NOMO-1 (cell line): ENCODE data around the gene WDR54.

Experiments used
- DNase-seq, 2 experiments: peaks; one replicate each; lab custom pipeline; 2025; ENCODE audit not compliant: unreplicated experiment in 2 of 2; lab: John Stamatoyannopoulos, UW

WDR54 gene

GRCh38 chr2:74421221-74421870 is at the start of gene WDR54, which contains the start of gene C2orf81:
WDR54 (plus strand) TSS chr2:74421730; CDS start chr2:74422154, 424 bp downstream.
C2orf81 (minus strand) TSS chr2:74421619; CDS start chr2:74421560, 59 bp downstream.
- peak; percentile 89 to 95 for DNase-seq

GRCh38 chr2:74372674-74373073 is 48.9 kb upstream of the WDR54 start:
- no peak for DNase-seq

GRCh38 chr2:74373221-74373676 is 48.3 kb upstream of the WDR54 start:
- DNase-seq = no peak

GRCh38 chr2:74373985-74374384 is 47.5 kb upstream of the WDR54 start:
- no peak for DNase-seq

- DNase-seq = no peak
These were observed 46.9 kb upstream of the WDR54 start for GRCh38 chr2:74374509-74375205.

GRCh38 chr2:74375838-74376237 is 45.7 kb upstream of the WDR54 start:
- no peak for DNase-seq

- no peak for DNase-seq
These were observed 43.5 kb upstream of the WDR54 start for GRCh38 chr2:74378007-74378406.

- no peak for DNase-seq
These were observed 41.4 kb upstream of the WDR54 start, which contains the start of gene DCTN1 for GRCh38 chr2:74379851-74380789. DCTN1 (minus strand) TSS chr2:74380311; CDS start chr2:74380037, 274 bp downstream.

- DNase-seq = no peak
These were observed 39.8 kb upstream of the WDR54 start for GRCh38 chr2:74381751-74382150.

GRCh38 chr2:74383254-74383653 is 38.3 kb upstream of the WDR54 start:
- no peak for DNase-seq

- DNase-seq = no peak
These were observed 37.5 kb upstream of the WDR54 start for GRCh38 chr2:74384051-74384450.

- no peak for DNase-seq
These were observed 36.1 kb upstream of the WDR54 start for GRCh38 chr2:74385396-74385795.

- DNase-seq = no peak
These were observed 34.2 kb upstream of the WDR54 start for GRCh38 chr2:74387346-74387745.

- no peak for DNase-seq
These were observed 30.9 kb upstream of the WDR54 start for GRCh38 chr2:74390606-74391005.

- no peak for DNase-seq
These were observed 30.3 kb upstream of the WDR54 start for GRCh38 chr2:74391209-74391579.

- peak; percentile 70 to 89 for DNase-seq
These were observed 29.7 kb upstream of the WDR54 start for GRCh38 chr2:74391580-74392448.

GRCh38 chr2:74392449-74392743 is 29.1 kb upstream of the WDR54 start:
- DNase-seq = no peak

GRCh38 chr2:74393525-74393924 is 28.0 kb upstream of the WDR54 start:
- no peak for DNase-seq

- no peak for DNase-seq
These were observed 25.4 kb upstream of the WDR54 start for GRCh38 chr2:74396149-74396548.

- DNase-seq = peak; percentile 20 to 39
These were observed 21.7 kb upstream of the WDR54 start for GRCh38 chr2:74399785-74400184.
